HG03469 (cell line): ENCODE data around the gene VSTM2L.

Experiments
- ATAC-seq: cut with Tn5 transposase; IDR thresholded peaks from one replicate; pipeline ENCODE4 v1.9.1; 2021; ENCODE audit warnings: mild to moderate bottlenecking, moderate library complexity, moderate number of reproducible peaks; ENCODE audit not compliant: unreplicated experiment

Gene VSTM2L

GRCh38 chr20:37936041-37936440 lies 33.1 kb downstream of the VSTM2L start:
- ATAC-seq: no peak

GRCh38 chr20:37936451-37936850 lies 33.5 kb downstream of the VSTM2L start:
- no peak for ATAC-seq

- no peak for ATAC-seq
Measured at GRCh38 chr20:37937686-37938085, 34.8 kb downstream of the VSTM2L start.

GRCh38 chr20:37938181-37938750 lies 35.3 kb downstream of the VSTM2L start:
- ATAC-seq: no peak

- ATAC-seq: no peak
Measured at GRCh38 chr20:37938954-37939353, 36.0 kb downstream of the VSTM2L start.

- no peak for ATAC-seq
Measured at GRCh38 chr20:37939701-37940560, 37.0 kb downstream of the VSTM2L start.

- ATAC-seq: no peak
Measured at GRCh38 chr20:37940858-37941257, 37.9 kb downstream of the VSTM2L start.

GRCh38 chr20:37941332-37941731 lies 38.4 kb downstream of the VSTM2L start:
- ATAC-seq: no peak

- ATAC-seq: no peak
Measured at GRCh38 chr20:37941992-37942391, 39.1 kb downstream of the VSTM2L start.

- no peak for ATAC-seq
Measured at GRCh38 chr20:37943033-37943432, 40.1 kb downstream of the VSTM2L start.

GRCh38 chr20:37943501-37944455 lies 40.9 kb downstream of the VSTM2L start:
- ATAC-seq: no peak

GRCh38 chr20:37944456-37944981 lies 41.6 kb downstream of the VSTM2L start:
- ATAC-seq: no peak

GRCh38 chr20:37945091-37945547 lies 42.2 kb downstream of the VSTM2L start:
- ATAC-seq: no peak

- no peak for ATAC-seq
Measured at GRCh38 chr20:37946946-37947345, 44.0 kb downstream of the VSTM2L start.

- ATAC-seq: no peak
Measured at GRCh38 chr20:37947943-37948342, 45.0 kb downstream of the VSTM2L start.

GRCh38 chr20:37948956-37949355 lies 46.0 kb downstream of the VSTM2L start:
- no peak for ATAC-seq

- no peak for ATAC-seq
Measured at GRCh38 chr20:37954190-37954589, 51.3 kb downstream of the VSTM2L start.

GRCh38 chr20:37954626-37955025 lies 51.7 kb downstream of the VSTM2L start:
- no peak for ATAC-seq

GRCh38 chr20:37955511-37955910 lies 52.6 kb downstream of the VSTM2L start:
- ATAC-seq: no peak

- ATAC-seq: no peak
Measured at GRCh38 chr20:37956107-37956585, 53.2 kb downstream of the VSTM2L start.
